Left lobe of liver (tissue), 2 donors: ENCODE results near the gene HSD11B1. TPM values are rescaled to one million over a fixed set of nuclear protein-coding genes. Genes with fewer than 3 reads are reported as not detected.

ENCODE experiments used
- ATAC-seq: fragments of 200-7000 bp; cut with Tn5 transposase; one replicate; pipeline ENCODE4 v1.9.1; 2020; ENCODE audit warnings: mild to moderate bottlenecking, moderate library complexity
- DNase-seq: peaks from one replicate; pipeline ENCODE4 v3.0.0-alpha.2; 2020; ENCODE audit warnings: low spot score
- total RNA-seq: library from RNA; stranded (reverse); gene quantifications from one replicate; pipeline ENCODE4 v1.2.1, GENCODE V29; 2021
- donor health status: DM: no; HTN: no; CAD: no; lungs with moderate emphysema.
- donor health status: DM: no; HTN: yes; CAD: no.

HSD11B1 gene
- total RNA-seq, result 479 TPM

GRCh38 chr1:209704584-209704983 is at the start of gene HSD11B1:
Gene HSD11B1 (plus strand): TSS chr1:209704846. CDS start chr1:209704943, 97 bp downstream.
- peak; percentile 81 for ATAC-seq

GRCh38 chr1:209655411-209656231 is 49.0 kb upstream of the HSD11B1 start:
- no peak for DNase-seq
- ATAC-seq, result peak; percentile 1

More at GRCh38 chr1:209704584-209704983, at the start of gene HSD11B1:
- peak; percentile 94 for DNase-seq

DNA sequence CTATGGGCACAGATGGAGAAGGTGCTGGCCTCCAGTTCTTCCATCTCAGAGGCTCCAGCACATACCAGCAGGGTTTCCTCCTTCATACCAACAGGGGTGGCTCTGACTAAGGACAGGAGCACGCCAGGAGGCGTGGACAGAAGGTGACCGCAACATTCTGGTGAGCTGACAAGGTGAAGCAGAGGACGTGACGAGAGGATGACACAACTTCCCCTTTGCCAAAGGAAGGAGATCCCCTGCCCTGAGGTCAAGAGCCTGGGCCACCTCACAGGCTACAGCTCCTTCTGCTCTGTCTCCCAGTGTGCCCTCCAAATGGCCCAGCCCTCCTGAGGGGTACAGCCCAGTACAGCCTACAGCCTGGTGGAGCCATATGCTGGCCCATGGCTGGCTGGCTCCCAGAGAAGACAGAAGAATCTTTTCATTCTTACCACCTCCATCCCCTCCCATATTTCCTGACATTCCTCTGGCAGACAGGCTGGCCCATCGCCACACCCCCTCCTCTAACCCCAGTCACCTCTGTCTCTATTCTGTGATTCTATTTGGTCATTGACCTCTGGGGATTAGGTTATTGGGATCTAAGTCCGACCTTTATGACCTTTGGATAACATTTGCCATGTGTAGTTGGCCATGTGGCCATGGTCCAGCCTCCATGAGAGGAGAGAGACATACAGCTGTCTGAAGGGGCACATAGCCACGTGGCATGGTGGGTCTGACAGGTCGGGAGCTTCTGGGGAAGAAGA is 47.3 kb upstream of the HSD11B1 start:
- peak; percentile 84 for DNase-seq
- peak; percentile 70 for ATAC-seq

GRCh38 chr1:209657918-209658317 is 46.7 kb upstream of the HSD11B1 start:
- no peak for DNase-seq
- peak; percentile 9 for ATAC-seq

- ATAC-seq (no peak), DNase-seq (no peak)
These were observed 44.7 kb upstream of the HSD11B1 start for GRCh38 chr1:209659909-209660308.

DNA sequence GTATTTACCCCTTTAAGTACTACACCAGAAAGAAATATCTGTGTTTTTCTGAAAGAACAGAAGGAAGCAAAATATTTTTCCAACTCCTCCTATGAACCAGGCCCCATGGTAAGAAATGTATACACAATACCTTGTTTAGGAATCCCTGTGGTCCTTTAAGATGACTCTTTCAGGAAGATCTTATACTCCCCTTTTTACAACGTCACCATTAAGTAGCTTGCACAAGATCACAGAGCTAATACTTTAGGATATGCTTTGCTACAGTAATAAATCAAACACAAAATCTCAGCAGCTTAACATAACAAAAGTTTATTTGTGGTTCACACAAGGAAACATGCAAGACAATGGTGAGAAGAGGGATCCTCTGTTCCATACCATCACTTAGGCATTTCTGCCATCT is 43.6 kb upstream of the HSD11B1 start:
- ATAC-seq (no peak), DNase-seq (no peak)

DNA sequence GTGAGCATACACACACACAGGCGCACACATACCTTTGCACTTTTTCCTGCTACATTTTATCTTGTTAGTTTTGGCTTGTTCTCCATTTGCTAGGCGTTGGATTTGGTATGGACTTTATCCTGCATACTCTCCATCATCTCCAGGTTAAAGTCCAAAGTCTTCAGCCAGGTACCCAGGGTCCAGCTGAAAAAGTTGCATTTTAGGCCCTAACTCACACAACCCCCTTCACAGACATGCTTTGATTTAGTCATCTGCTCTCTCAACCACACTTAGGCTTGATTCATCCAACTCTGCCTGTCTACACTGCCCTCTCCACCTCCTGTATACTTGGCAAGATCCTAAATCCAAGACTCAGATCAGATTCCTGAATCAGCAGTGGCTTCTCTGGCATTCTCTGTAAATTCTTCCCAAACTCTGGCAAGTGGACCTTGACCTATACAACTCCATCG is 41.7 kb upstream of the HSD11B1 start:
- ATAC-seq, result peak; percentile 80
- peak; percentile 79 for DNase-seq

- DNase-seq (no peak), ATAC-seq (peak; percentile 31)
These were observed 37.5 kb upstream of the HSD11B1 start for GRCh38 chr1:209667103-209667502.

DNA sequence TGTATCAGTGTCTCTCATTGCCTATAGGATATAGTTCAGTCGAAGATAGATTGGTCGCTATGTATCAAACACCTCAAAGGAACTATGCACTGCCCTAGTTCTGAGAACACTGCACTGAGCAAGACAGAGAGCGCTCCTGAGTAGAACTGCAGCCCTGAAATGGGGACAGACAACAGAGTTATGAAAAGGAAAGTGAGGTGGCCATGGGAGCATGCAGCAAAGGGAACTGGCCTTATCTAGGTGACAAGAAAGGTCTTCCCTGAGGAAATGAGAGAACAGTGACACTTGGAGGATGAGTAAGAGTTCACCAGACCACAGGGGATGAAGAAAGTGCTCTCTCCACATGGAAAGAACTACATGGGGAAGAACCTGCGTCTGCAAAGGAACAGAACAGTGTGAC is 36.9 kb upstream of the HSD11B1 start:
- no peak for ATAC-seq

GRCh38 chr1:209670441-209671082 is 34.1 kb upstream of the HSD11B1 start:
- DNase-seq, result peak; percentile 77
- peak; percentile 11 for ATAC-seq

More for the DNA sequence above, 36.9 kb upstream of the HSD11B1 start:
- no peak for DNase-seq

DNA sequence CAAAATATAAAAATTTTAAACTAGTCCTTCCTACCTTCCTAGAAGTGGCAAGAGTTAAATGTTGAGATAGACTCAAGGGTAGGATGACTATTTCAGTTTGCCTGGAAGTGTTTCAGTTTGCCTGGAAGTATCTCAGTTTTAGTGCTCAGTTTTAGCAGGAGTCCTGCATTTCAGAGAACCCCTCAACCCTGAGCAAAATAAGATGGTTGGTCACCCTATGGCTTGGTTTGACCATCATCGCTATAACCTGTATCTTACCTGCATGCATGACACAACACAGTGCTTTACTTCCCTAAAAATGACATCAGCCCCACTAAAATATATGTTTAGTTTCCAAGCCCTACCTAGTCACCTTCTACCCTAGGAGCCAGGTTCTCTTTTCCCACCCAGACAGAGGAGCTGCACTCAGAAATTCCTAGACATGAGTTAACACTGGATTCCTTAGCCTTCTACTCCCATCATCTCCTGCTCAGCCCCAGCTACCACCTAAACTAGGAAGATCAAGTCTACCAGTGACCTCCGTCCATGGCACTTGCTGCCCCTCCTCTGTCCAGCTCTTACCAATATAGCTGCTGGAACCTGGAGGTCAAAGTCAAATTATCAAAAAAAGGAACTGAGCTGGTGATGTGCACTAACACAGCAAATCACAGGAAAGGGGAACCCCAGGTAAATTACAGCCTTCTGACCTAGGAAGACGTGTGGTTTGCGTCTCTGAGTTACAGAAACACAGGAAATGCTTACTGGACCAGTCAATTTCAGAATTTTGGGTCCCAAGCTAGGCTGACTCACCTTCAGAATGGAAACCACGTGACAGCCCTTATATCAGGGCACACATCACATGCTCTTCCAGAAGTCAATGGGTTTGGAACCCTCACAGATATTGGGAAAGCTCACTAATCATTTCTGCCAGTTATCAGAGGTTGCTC is 31.7 kb upstream of the HSD11B1 start:
- no peak for ATAC-seq
- no peak for DNase-seq

DNA sequence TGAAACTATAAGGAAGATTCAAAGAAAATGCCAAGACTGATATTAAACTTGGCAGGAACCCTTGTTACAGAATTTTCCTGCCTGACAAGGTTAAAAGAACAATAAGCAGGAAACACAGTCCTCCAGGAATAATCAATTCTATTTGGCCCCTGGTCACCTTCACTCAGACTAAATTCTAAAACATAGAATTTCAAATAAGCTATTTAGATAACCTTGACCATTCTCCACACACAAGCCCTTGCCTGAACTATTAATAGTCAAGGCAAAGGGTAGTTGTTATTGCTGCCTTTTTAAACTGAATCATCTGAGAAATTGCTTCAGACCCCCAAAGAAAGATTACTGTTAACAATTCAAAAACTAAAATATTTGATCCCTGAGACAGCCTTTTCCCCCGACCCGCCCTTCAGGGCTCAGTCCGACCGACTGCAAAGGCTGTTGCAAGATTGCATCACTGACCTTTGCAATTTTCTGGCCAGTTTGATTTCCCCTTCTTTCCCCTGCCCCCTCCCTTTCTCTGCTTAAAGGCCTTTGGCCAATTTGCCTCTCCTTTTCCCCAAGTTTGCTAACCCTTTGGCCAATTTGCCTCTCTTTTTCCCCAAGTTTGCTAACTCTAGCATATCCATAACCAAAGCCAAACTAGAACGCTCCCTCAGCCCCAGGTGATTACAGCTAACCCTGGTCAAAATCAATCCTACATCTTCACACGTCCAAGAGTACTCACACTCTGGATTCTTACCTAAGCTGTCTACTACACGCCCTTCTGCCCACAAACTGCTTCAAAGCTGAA is 30.8 kb upstream of the HSD11B1 start:
- peak; percentile 40 for ATAC-seq
- DNase-seq, result peak; percentile 81

DNA sequence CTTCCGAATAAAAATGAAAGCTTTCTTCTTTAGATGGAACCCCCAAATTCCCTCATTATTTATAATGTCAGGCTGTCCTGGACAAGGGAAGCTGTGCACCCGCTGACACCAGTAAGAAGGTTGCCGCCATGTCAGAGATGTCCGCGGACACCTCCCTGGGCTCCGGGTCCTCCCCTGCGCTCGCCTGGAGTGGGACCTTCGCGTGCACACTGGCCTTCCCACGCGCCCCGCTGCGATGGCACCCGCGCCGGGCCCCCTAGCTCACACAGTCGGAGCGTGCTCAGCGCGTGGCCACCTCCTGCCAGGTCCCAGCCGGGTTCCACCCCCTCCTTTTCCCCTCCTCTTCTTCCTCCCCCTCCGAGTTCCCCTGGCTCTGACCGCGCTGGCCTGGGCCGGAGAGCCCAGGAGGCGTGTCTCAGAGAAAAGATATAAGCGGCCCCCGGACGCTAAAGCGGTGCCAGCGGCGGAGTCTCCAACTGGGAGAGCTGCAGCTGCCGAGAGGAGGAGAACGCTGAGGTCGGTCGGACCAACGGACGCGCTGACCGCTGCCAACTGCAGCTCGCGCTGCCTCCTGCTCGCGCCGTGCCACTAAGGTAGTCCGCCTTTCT is 29.6 kb upstream of the HSD11B1 start, which contains the start of gene G0S2:
G0S2 (plus strand) TSS at position 456 of the 608 bp plus-strand sequence. CDS start 273 bp downstream, outside the sequence.
- ATAC-seq, result peak; percentile 81
- peak; percentile 97 for DNase-seq

DNA sequence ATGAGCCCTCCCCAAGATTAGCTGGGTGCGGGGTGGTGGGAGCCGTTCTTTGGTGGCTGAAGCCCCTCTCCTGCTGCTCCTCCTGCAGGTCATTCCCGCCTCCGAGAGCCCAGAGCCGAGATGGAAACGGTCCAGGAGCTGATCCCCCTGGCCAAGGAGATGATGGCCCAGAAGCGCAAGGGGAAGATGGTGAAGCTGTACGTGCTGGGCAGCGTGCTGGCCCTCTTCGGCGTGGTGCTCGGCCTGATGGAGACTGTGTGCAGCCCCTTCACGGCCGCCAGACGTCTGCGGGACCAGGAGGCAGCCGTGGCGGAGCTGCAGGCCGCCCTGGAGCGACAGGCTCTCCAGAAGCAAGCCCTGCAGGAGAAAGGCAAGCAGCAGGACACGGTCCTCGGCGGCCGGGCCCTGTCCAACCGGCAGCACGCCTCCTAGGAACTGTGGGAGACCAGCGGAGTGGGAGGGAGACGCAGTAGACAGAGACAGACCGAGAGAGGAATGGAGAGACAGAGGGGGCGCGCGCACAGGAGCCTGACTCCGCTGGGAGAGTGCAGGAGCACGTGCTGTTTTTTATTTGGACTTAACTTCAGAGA is 29.0 kb upstream of the HSD11B1 start:
- ATAC-seq (peak; percentile 31), DNase-seq (peak; percentile 63)

DNA sequence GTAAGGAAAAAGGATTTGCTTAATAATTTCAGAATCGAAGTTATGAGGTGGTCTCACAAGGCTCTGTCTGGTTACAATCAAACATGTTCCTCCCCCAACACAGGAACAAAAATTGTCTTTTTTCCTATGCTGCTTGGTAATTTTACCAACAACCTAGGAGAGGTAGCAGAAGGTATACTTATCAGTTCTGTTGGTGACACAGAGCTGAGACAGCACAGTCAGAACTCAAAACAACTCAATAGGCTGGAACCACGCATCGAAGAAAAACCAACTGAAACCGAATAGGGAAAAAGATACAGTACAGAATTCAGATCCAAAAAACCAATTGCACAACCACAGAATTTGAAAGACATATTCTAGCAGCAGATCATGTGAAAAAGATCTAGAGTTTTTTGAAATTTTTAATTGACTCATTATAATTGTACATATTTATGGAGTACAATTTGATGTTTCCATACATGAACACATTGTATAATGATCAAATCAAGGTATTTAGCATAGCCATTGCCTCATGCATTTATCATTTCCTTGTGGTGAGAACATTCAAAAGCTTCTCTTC is 25.6 kb upstream of the HSD11B1 start:
- DNase-seq (no peak), ATAC-seq (no peak)

GRCh38 chr1:209685821-209686220 is 18.8 kb upstream of the HSD11B1 start:
- ATAC-seq (no peak), DNase-seq (no peak)

- no peak for ATAC-seq
- no peak for DNase-seq
These were observed 18.3 kb upstream of the HSD11B1 start for GRCh38 chr1:209686322-209686721.

DNA sequence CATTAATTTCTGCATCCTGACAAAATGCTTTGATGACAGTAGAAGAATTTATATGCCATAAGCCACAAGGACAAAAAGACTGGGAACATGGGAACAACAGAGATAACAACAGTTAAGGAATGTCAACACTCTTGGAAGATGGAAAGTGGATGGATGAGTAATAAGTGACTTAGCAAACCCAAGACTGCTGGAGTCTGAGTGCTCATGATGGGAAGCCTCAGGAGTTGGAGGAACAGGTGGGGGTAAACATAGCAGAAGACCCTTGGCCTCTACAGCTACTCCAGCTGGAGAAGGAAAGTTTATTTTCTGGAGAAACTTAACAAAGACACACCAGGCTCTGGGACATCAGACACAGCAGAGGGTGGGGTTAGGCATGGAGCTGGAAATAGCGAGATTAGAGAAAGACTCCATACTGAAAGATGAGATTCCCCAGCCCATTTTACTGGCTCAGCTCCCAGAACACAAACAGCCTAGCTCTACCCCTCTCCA is 15.9 kb upstream of the HSD11B1 start:
- ATAC-seq (peak; percentile 36), DNase-seq (no peak)
